CD4-positive, alpha-beta T cell treated with Interleukin-17A for 1 hour (primary cell): ENCODE measurements around the gene PID1.
"Not testable (repeated sequence)": the region's sequence is repeated elsewhere in the genome, so short reads cannot be mapped to it uniquely, and the experiment has no call there.

Source experiments
- DNase-seq: peaks from one replicate; pipeline ENCODE4 v3.0.0-alpha.2; 2020

Gene PID1

DNA sequence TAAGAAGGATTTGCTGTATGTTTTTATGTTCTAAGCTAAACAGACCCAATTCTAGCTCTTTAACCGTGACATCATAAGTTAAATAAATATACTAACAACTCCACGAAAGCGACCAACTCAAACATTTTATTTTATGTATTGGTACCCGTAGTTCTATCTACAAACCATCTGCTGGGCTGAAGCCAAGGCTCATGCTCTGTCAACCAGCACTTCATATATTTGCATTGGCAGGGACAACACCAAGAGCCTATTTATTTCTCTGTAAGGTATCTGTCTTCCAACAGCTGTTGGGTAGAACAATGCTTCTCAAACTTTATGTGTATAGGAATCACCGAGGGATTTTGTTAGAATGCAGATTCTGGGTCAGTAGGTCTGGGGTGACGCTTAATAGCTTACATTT lies 64.5 kb downstream of the PID1 start:
- no peak for DNase-seq

DNA sequence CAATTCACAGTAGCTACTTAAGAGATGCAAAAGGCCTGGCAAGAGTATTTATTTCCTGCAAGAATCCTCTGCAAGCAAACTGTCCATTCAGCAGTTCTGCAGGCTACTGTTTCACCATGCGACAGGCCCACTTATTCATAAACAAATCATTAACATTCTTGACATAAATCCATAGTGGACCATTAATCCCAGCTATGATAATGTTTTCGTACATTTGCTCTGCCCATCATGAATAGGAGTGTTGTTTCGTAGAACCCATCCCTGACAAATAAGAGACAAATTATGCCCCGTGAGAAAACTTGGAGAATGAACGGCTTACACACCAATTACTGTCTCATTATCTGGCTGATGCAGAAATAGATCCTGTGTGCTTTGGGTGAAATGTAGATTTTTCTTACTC lies 65.4 kb downstream of the PID1 start:
- DNase-seq: no peak

GRCh38 chr2:229202646-229203045 lies 68.4 kb downstream of the PID1 start:
- no peak for DNase-seq

- DNase-seq: no peak
Measured at GRCh38 chr2:229201521-229201920, 69.6 kb downstream of the PID1 start.

DNA sequence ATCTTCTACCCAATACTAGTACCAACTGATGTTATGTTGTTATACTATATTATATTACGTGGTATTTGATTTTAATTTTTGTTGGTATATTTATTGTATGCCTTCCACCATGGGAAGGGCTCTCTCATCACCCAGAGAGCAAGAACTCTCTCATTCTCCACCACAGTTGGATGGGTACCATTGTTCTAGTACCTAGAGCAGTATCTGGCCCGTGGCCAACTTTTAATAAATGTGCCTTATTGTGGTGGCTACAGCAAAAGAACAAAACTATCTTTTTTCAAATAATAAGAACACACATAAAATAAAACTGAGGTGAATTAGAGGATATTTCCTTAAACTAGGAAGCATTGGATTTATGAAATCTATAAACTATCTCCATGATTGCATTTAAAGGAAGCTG lies 71.8 kb downstream of the PID1 start:
- DNase-seq: no peak

DNA sequence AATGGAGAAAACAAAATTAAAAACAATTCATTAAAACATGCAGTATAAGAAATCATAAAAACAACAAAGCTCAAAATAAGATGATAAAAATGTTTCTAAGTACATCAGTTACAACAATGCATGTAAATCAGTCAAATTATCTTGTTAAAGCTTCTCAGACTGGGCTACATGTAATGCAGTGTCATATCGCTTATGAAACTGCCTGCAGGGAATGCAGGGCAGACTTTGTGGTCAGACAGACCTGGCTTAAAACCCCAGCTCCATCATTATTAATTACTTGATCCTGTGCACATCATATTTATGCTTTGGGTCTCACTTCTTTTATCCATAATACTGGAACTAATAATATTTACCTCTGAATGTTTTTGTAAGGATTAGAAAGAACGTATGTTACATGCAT lies 74.6 kb downstream of the PID1 start:
- DNase-seq: no peak

- DNase-seq: no peak
Measured at GRCh38 chr2:229195346-229195947, 75.6 kb downstream of the PID1 start.

DNA sequence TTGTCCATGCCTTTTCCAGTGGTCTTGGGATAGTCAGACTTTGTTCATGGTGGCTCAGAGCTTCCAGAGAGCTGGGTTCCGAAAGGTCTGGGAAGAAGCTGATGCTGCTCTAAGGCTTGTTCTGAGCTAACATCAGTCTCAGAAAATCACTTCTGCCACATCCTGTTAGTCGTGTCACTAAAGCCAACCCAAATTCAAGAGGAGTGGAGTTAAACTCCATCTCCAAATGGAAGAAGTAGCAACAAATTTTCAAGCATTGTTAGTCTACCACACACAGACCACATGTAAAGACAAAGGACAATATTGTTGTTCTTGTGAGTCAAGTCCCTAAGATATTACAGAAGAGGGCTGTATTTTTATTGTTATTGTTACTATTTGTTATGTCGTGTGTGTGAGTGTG lies 77.8 kb downstream of the PID1 start:
- DNase-seq: no peak

DNA sequence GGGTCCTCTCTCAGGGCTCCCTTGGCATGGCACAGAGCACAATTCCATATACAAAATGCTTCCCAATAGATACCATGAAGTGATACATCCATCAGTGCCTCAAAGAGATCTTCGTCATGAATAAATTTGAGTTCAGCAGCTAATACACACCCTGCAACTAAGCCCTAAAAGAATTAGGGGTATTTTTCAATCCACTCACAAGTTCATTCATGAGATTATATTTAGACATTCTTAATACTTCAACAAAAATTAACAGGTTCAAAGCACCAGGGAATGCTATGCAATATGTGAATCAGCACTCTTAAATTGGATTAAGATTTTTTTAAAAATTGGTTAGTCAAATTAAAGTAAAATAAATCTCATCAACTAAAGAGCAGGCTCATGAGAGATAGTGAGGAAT lies 79.7 kb downstream of the PID1 start:
- no peak for DNase-seq

DNA sequence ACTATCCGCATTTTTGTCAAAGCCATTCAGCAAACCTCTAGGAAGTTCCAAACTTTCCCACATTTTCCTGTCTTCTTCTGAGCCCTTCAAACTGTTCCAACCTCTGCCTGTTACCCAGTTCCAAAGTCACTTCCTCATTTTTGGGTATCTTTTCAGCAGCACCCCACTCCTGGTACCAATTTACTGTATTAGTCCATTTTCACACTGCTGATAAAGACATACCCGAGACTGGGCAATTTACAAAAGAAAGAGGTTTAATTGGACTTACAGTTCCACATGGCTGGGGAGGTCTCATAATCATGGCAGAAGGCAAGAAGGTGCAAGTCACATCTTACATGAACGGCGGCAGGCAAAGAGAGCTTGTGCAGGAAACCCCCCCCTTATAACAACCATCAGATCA lies 84.0 kb downstream of the PID1 start:
- not testable (repeated sequence) for DNase-seq

DNA sequence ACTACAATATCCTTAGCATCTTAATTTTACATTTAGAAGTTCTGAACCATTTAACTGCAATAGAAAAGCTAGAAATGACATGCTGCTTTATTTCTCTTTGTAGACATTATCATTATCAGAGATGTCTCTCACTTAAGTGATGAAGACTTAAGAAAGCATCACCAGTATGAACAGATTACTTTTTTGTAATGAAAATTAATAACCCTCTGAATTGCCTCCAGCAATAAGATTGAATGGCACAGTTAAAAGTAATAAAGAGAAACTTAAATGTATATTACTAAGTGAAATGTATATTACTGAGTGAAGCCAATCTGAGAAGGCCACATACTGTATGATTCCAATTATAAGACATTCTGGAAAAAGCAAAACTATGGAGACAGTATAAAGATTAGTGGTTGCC lies 89.4 kb downstream of the PID1 start:
- DNase-seq: no peak

DNA sequence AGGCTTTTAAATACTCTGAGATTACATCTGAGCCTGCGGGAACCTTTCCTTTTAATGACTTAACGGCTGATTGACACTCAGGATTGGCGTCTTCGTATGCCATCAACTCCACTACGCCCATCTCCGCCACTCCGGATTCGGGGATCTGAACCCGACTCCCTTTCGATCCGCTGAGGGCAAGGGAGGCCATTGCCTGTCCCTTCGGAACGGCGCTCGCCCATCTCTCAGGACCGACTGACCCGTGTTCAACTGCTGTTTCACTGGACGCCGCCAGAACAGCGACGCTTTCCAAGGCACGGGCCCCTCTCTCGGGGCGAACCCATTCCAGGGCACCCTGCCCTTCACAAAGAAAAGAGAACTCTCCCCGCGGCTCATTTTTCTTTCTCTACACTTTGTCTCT lies 90.4 kb downstream of the PID1 start:
- DNase-seq: no peak

DNA sequence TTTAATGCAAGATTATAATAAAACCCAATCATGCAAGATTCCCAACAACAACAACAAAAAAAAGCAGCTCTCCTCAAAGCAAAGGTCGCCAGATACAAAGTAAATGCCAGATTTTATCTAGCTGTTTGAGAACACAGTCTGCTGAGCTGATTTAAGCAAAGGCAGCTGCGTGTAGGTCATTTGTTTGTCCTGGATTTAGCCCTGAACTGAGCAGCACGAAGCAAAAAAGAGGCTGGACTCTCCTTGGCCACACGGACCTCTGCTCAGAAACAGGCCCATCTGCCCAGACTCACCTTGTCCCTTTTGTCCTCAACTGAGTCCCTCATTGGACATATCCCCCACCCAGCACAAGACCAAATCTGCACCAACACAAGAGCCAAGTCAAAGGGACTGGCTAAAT lies 91.5 kb downstream of the PID1 start:
- no peak for DNase-seq

DNA sequence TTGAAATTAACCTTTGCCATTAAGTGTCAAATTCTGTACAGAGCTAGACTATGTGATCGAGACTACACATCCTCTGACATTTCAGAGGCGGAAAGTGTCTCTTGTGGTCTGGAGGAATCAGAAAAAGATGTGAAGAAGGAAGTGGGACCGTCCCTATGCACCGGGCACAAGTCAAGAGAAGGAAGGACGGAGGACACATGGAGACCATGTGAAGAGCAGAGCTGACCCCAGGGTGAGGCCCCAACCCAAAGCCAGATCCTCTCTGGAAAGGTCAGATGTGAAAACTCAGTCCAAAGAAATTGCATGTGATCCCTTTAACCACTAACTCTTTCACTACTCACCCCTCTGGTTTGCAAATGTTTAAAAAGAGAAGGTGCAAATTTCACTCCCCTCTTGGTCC lies 92.4 kb downstream of the PID1 start:
- DNase-seq: no peak

DNA sequence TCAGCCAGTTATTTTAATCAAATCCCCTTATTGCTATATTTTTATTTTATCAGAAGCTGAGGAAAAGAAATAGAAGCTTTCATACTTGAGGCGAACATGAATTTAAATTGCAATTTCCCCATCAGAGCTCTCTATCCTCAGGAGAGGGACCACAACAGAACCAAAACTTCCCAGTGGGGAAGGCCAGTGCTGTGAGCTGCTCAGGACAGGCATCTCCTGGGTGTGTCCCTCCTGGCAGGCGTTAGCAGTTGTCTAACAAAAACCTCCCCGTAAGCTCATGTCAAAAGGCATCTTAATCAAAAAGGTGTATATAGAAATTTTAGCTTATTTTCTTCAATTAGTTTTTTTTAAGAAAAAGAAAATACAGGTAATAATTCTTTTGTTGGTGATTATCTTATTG lies 93.0 kb downstream of the PID1 start:
- no peak for DNase-seq

GRCh38 chr2:229176136-229176535 lies 95.0 kb downstream of the PID1 start:
- DNase-seq: no peak

GRCh38 chr2:229175497-229175863 lies 95.6 kb downstream of the PID1 start:
- no peak for DNase-seq

GRCh38 chr2:229174794-229175496 lies 96.1 kb downstream of the PID1 start:
- no peak for DNase-seq

DNA sequence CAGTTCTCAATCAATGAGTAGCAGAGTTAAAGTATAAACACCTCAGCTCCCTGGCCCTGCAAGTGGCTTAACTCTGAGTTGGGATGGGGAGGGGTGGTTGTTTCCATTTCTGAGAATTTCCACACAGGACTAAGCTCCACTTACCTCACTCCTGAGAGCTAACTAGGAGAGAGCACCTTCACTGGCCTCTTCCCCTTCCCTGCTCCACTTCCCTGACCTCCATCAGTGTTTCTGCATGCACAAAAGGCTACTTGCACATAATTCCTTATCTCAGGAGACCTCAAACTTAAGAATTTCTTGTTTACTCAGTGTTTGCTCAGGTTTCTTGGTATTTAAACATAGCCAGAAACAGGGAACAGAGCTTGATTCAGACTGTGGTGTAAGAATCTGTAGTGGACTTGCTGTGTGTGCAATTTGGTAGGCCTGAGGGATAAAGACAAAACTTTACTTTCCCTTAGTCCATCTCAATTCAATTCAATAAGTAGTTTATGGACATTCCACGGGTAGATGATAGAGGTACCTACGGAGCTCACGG lies 97.2 kb downstream of the PID1 start:
- DNase-seq: no peak

DNA sequence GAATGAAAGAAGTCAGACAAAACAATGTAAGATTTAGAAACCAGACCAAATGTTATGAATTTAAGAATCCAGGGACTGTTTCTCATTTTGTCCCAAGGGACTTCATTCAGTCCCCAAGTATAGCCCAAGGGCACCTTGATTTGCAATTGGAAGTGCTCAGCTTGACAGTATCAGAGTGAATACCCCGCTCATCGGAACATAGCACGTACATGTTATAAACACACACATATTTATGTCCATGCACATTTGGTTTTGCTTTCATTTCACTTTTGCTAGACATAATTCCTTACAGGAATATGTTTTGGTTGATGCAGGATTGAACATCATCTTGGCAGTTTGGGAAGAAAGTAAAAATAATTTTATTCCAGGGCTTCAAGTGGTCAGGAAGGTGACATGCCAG lies 100.2 kb downstream of the PID1 start:
- DNase-seq: no peak

GRCh38 chr2:229170171-229170570 lies 100.9 kb downstream of the PID1 start:
- DNase-seq: no peak

- DNase-seq: no peak
Measured at GRCh38 chr2:229169751-229170150, 101.3 kb downstream of the PID1 start.

DNA sequence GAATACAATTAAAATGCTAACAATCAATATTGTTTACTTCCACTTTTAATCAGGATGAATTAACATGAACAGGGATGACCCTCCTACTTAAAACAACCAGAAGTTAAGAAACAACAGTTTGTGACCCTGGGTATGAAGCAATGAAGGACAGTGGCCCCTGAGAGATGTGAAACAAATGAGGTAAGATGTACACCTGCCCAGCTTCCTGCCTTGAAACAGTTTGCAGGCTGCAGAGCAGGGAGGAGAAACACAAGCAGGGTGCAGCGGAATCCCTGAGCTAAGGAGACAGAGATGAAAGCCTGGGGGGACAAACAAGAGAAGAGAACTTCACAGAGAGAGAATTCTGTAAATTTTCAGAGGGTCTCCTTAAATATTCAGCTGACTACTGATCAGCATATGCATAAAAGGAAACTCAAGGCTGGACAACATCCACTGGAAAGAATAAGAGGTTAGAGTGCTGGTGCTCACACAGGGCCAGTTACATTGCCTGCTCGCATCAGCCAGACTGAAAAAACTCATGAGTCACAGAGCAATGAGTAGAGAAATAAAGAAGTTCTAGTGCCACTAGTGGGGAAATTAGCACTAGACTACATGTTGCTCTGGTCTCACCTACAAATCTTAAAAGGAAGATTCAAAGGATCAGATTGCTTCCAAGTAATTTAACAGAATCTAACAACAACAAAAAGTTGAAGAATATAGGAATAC lies 106.4 kb downstream of the PID1 start:
- DNase-seq: no peak

- no peak for DNase-seq
Measured at GRCh38 chr2:229163893-229164292, 107.2 kb downstream of the PID1 start.
